ENCODE data around the gene MALSU1.

DNA sequence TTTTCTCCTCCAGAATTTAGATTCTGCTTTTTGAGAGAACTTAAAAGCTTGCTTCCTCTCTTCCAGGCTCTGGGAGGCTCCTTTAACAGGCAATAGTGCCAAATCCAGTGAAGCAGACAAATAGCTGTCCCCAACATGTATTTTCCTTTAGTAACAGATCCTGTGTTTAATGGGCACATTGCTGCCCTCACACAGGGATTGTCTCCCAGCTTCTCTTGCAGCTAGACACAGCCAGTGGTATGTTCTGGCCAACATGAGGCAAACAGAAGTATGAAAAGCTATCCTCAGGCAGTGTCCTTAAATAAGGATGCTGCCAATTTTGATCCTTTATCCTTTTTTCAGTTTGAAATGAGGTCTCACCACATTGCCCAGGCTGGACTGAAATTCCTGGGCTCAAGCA lies 38.2 kb downstream of the MALSU1 start:
- TF ChIP-seq, protein P1, sequence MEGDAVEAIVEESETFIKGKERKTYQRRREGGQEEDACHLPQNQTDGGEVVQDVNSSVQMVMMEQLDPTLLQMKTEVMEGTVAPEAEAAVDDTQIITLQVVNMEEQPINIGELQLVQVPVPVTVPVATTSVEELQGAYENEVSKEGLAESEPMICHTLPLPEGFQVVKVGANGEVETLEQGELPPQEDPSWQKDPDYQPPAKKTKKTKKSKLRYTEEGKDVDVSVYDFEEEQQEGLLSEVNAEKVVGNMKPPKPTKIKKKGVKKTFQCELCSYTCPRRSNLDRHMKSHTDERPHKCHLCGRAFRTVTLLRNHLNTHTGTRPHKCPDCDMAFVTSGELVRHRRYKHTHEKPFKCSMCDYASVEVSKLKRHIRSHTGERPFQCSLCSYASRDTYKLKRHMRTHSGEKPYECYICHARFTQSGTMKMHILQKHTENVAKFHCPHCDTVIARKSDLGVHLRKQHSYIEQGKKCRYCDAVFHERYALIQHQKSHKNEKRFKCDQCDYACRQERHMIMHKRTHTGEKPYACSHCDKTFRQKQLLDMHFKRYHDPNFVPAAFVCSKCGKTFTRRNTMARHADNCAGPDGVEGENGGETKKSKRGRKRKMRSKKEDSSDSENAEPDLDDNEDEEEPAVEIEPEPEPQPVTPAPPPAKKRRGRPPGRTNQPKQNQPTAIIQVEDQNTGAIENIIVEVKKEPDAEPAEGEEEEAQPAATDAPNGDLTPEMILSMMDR (IDR thresholded peaks at IDR 0.05; ENCODE audit: low read depth, low read length, missing input control) = no peak
- TF ChIP-seq JUND (IDR thresholded peaks at IDR 0.05) (no peak), GABPA (IDR thresholded peaks at IDR 0.05 in 1 of 2, conservative IDR thresholded peaks at IDR 0.05 in 1 of 2) (no peak), YY1 (IDR thresholded peaks at IDR 0.05) (no peak), SP1 (IDR thresholded peaks at IDR 0.05) (no peak), HNF4G (IDR thresholded peaks at IDR 0.05) (no peak)
- TF ChIP-seq, protein P2, sequence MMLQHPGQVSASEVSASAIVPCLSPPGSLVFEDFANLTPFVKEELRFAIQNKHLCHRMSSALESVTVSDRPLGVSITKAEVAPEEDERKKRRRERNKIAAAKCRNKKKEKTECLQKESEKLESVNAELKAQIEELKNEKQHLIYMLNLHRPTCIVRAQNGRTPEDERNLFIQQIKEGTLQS (IDR thresholded peaks at IDR 0.05) = no peak
- TF ChIP-seq, protein P3, sequence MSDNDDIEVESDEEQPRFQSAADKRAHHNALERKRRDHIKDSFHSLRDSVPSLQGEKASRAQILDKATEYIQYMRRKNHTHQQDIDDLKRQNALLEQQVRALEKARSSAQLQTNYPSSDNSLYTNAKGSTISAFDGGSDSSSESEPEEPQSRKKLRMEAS (IDR thresholded peaks at IDR 0.05) = no peak
- TF ChIP-seq, protein P4, sequence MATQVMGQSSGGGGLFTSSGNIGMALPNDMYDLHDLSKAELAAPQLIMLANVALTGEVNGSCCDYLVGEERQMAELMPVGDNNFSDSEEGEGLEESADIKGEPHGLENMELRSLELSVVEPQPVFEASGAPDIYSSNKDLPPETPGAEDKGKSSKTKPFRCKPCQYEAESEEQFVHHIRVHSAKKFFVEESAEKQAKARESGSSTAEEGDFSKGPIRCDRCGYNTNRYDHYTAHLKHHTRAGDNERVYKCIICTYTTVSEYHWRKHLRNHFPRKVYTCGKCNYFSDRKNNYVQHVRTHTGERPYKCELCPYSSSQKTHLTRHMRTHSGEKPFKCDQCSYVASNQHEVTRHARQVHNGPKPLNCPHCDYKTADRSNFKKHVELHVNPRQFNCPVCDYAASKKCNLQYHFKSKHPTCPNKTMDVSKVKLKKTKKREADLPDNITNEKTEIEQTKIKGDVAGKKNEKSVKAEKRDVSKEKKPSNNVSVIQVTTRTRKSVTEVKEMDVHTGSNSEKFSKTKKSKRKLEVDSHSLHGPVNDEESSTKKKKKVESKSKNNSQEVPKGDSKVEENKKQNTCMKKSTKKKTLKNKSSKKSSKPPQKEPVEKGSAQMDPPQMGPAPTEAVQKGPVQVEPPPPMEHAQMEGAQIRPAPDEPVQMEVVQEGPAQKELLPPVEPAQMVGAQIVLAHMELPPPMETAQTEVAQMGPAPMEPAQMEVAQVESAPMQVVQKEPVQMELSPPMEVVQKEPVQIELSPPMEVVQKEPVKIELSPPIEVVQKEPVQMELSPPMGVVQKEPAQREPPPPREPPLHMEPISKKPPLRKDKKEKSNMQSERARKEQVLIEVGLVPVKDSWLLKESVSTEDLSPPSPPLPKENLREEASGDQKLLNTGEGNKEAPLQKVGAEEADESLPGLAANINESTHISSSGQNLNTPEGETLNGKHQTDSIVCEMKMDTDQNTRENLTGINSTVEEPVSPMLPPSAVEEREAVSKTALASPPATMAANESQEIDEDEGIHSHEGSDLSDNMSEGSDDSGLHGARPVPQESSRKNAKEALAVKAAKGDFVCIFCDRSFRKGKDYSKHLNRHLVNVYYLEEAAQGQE (IDR thresholded peaks at IDR 0.05) = no peak

Data from liver (tissue), 3 donors.